ENCODE results near the gene NRF1.

DNA sequence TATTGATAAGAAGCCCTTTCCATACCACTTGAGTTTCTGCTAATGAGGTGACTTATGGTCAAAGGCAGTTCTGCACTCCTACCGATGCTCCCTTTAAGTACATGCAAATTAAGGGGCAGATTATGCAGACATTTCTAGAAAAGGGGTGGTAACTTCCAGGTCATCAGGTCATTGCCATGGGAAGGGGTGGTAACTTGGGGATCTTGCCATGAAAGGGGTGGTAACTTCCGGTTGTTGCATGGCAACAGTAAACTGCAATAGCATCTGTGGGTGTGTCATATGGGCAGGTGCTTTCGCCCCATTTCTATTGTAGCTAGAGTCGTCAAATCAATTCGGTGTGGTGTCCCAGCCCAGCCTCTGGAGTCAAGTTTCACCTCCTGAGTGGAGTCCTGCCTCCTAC is 190.4 kb downstream of the NRF1 start:
- TF ChIP-seq FOXA1 (IDR thresholded peaks at IDR 0.05): no peak
- TF ChIP-seq, protein P1, sequence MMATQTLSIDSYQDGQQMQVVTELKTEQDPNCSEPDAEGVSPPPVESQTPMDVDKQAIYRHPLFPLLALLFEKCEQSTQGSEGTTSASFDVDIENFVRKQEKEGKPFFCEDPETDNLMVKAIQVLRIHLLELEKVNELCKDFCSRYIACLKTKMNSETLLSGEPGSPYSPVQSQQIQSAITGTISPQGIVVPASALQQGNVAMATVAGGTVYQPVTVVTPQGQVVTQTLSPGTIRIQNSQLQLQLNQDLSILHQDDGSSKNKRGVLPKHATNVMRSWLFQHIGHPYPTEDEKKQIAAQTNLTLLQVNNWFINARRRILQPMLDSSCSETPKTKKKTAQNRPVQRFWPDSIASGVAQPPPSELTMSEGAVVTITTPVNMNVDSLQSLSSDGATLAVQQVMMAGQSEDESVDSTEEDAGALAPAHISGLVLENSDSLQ (IDR thresholded peaks at IDR 0.05): no peak
- TF ChIP-seq FOXM1 (IDR thresholded peaks at IDR 0.05; ENCODE audit: borderline replicate concordance): no peak
- no peak for TF ChIP-seq CTBP1 (IDR thresholded peaks at IDR 0.05; ENCODE audit: borderline replicate concordance)
- no peak for TF ChIP-seq L3MBTL2 (conservative IDR thresholded peaks at IDR 0.05)
- no peak for TF ChIP-seq SUZ12 (IDR thresholded peaks at IDR 0.05)
- TF ChIP-seq SP1 (IDR thresholded peaks at IDR 0.05): no peak
- no peak for TF ChIP-seq ARNT (IDR thresholded peaks at IDR 0.05)
- TF ChIP-seq NFRKB (IDR thresholded peaks at IDR 0.05): no peak
- TF ChIP-seq ZNF384 (IDR thresholded peaks at IDR 0.05): no peak
- no peak for TF ChIP-seq TARDBP (IDR thresholded peaks at IDR 0.05)

All from HEK293T (cell line).